ENCODE data around the gene SYNE2.

The SYNE2 gene

GRCh38 chr14:63875311-63875710 lies 22.5 kb downstream of the SYNE2 start:
- H3K4me3 ChIP-seq (ENCODE audit: low read depth, low read length) = no peak overlapping the region
- in situ Hi-C loops (cut with HindIII; ENCODE audit: low sequenced_read_pairs) = no loop called here
- peak; percentile 74 for DNase-seq (ENCODE audit: low read depth, low spot score)
- no peak for TF ChIP-seq CTCF (IDR thresholded peaks at IDR 0.05; ENCODE audit: low read depth, low read length)

- DNase-seq (ENCODE audit: low read depth, low spot score) = no peak
- in situ Hi-C loops (cut with HindIII; ENCODE audit: low sequenced_read_pairs) = no loop called here
- H3K4me3 ChIP-seq (ENCODE audit: low read depth, low read length) = no peak overlapping the region
- TF ChIP-seq CTCF (IDR thresholded peaks at IDR 0.05; ENCODE audit: low read depth, low read length) = no peak
Observed at GRCh38 chr14:63877550-63877939, 24.7 kb downstream of the SYNE2 start.

GRCh38 chr14:63878052-63878451 lies 25.2 kb downstream of the SYNE2 start:
- H3K4me3 ChIP-seq (ENCODE audit: low read depth, low read length) = no peak overlapping the region
- in situ Hi-C loops (cut with HindIII; ENCODE audit: low sequenced_read_pairs) = no loop called here
- DNase-seq (ENCODE audit: low read depth, low spot score) = no peak
- TF ChIP-seq CTCF (IDR thresholded peaks at IDR 0.05; ENCODE audit: low read depth, low read length) = no peak

GRCh38 chr14:63878792-63879191 lies 26.0 kb downstream of the SYNE2 start:
- DNase-seq (ENCODE audit: low read depth, low spot score) = no peak
- in situ Hi-C loops (cut with HindIII; ENCODE audit: low sequenced_read_pairs) = no loop called here
- no peak for TF ChIP-seq CTCF (IDR thresholded peaks at IDR 0.05; ENCODE audit: low read depth, low read length)
- H3K4me3 ChIP-seq (ENCODE audit: low read depth, low read length) = no peak overlapping the region

- TF ChIP-seq CTCF (IDR thresholded peaks at IDR 0.05; ENCODE audit: low read depth, low read length) = no peak
- in situ Hi-C loops (cut with HindIII; ENCODE audit: low sequenced_read_pairs) = no loop called here
- no peak for DNase-seq (ENCODE audit: low read depth, low spot score)
- H3K4me3 ChIP-seq (ENCODE audit: low read depth, low read length) = no peak overlapping the region
Observed at GRCh38 chr14:63881926-63882325, 29.1 kb downstream of the SYNE2 start.

- DNase-seq (ENCODE audit: low read depth, low spot score) = no peak
- no peak for TF ChIP-seq CTCF (IDR thresholded peaks at IDR 0.05; ENCODE audit: low read depth, low read length)
- H3K4me3 ChIP-seq (ENCODE audit: low read depth, low read length) = no peak overlapping the region
- in situ Hi-C loops (cut with HindIII; ENCODE audit: low sequenced_read_pairs) = no loop called here
Observed at GRCh38 chr14:63887899-63888298, 35.1 kb downstream of the SYNE2 start.

- no peak for TF ChIP-seq CTCF (IDR thresholded peaks at IDR 0.05; ENCODE audit: low read depth, low read length)
- DNase-seq (ENCODE audit: low read depth, low spot score) = no peak
- no peak overlapping the region for H3K4me3 ChIP-seq (ENCODE audit: low read depth, low read length)
- in situ Hi-C loops (cut with HindIII; ENCODE audit: low sequenced_read_pairs) = no loop called here
Observed at GRCh38 chr14:63890553-63890952, 37.7 kb downstream of the SYNE2 start.

Data from astrocyte of the spinal cord (primary cell).